ENCODE data around the gene IFNA14.
A peak's percentile ranks its signal among the peaks of the same experiment; 100 is the strongest.
"Not testable (repeated sequence)": the region's sequence is repeated elsewhere in the genome, so short reads cannot be mapped to it uniquely, and the experiment has no call there.

Gene IFNA14

DNA sequence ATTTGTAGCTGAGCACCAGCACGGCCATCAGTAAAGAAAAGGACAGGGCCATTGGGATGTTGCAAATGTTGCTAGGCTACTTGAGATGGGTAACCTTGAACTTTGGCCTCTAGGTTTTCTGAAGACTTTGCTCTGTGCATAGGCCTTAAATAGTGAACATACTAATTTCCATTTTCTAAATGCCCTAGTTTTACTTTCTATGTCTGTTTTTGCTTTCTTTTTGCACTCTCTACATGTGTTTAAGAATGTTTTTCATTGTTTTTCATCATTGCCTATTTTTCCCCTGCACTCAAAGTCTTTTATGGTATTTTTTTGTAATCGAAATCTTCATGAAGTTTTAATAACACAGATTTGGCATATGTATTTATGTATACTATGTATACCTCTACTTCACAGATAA is 11.7 kb downstream of the IFNA14 start, which contains the start of gene IFNA17:
TSS of gene IFNA17 (minus strand) at position 101 of the 400 bp plus-strand sequence. CDS start at position 52, 49 bp downstream.
- TF ChIP-seq, protein P1, sequence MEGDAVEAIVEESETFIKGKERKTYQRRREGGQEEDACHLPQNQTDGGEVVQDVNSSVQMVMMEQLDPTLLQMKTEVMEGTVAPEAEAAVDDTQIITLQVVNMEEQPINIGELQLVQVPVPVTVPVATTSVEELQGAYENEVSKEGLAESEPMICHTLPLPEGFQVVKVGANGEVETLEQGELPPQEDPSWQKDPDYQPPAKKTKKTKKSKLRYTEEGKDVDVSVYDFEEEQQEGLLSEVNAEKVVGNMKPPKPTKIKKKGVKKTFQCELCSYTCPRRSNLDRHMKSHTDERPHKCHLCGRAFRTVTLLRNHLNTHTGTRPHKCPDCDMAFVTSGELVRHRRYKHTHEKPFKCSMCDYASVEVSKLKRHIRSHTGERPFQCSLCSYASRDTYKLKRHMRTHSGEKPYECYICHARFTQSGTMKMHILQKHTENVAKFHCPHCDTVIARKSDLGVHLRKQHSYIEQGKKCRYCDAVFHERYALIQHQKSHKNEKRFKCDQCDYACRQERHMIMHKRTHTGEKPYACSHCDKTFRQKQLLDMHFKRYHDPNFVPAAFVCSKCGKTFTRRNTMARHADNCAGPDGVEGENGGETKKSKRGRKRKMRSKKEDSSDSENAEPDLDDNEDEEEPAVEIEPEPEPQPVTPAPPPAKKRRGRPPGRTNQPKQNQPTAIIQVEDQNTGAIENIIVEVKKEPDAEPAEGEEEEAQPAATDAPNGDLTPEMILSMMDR (IDR thresholded peaks at IDR 0.05; ENCODE audit: low read depth, low read length): no peak
- in situ Hi-C loops (cut with HindIII; ENCODE audit: low sequenced_read_pairs): no loop called here
- DNase-seq (ENCODE audit: low read depth, low spot score): no peak
- no peak within 1 kb of the TSS for H3K4me3 ChIP-seq (ENCODE audit: low read depth, low read length)

DNA sequence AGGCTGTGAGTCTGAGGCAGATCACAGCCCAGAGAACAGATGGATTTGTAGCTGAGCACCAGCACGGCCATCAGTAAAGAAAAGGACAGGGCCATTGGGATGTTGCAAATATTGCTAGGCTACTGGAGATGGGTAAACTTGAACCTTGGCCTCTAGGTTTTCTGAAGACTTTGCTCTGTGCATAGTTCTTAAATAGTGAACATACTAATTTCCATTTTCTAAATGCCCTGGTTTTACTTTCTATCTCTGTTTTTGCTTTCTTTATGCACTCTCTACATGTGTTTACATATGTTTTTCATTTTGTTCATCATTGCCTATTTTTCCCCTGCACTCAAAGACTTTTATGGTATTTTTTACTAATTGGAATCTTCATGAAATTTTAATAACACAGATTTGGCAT is 22.6 kb downstream of the IFNA14 start, which contains the start of gene IFNA16:
TSS of gene IFNA16 (minus strand) at position 101 of the 400 bp plus-strand sequence. CDS start at position 95, 6 bp downstream.
- H3K4me3 ChIP-seq (ENCODE audit: low read depth, low read length); in situ Hi-C loops (cut with HindIII; ENCODE audit: low sequenced_read_pairs); DNase-seq (ENCODE audit: low read depth, low spot score): not testable (repeated sequence)

DNA sequence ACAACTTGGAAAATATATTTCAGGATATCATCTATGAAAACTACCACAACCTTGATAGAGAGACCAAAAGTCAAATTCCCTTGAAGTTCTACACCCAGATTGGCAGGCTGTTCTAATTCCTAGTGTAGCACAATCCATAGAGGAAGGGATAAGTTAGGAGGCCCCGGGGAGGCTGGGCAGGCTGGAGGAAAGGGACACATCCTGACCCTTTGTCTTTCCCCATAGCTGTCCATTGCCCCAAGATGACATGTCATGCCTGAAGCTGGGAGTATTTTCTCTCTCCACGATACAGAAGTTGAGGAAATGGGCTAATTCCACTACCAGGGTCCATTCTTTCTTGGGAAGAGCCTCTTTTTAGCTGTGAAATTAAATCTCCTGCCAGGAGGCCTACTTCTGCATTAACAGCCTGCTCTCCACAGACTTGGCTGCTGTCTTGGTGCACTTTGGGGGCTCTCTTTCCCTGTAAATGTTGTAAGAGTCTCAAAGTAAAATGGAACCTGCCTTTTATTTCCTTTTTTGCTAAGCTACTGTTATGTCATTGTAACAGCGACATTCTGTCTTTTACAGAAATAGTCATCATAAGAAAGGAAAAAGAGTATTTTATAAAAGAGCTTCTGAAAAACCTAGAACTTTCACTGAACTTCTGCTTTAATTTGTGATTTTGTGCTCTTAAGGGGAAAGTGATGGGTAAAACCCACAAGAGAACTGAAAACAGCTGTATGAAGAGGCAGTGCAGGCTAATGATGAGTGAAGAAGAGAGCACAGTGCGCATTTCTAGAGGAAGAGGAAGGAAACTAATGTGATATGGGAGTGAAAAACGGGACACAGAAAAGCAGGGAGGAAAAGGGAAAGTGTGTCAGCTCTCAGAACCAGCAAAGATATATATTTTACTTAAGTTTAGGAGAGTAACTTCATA is 26.1 kb downstream of the IFNA14 start:
- TF ChIP-seq, protein P1 (IDR thresholded peaks at IDR 0.05; ENCODE audit: low read depth, low read length): peak; percentile 54
- in situ Hi-C loops (cut with HindIII; ENCODE audit: low sequenced_read_pairs); H3K4me3 ChIP-seq (ENCODE audit: low read depth, low read length): not testable (repeated sequence)
- DNase-seq (ENCODE audit: low read depth, low spot score): peak; percentile 6

DNA sequence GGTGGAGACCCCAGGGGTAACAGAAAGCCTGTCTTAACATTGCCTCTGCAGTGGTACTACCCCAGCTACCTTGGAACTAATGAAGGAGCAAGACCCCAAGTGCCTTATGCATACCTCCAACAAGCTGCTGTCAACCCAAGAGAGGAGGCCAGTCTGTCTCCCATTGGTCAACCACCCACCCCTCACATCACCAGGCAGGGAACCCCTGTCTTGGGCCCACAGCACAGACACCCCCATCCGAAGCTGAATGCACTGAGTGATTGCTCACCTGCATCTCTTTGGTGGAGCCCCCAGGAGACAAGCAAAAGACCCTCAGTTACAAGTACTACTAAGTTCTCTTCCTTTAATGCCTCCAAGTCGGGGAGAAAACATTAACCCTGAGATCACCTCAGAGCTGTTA is 27.6 kb downstream of the IFNA14 start:
- in situ Hi-C loops (cut with HindIII; ENCODE audit: low sequenced_read_pairs); DNase-seq (ENCODE audit: low read depth, low spot score); H3K4me3 ChIP-seq (ENCODE audit: low read depth, low read length): not testable (repeated sequence)

DNA sequence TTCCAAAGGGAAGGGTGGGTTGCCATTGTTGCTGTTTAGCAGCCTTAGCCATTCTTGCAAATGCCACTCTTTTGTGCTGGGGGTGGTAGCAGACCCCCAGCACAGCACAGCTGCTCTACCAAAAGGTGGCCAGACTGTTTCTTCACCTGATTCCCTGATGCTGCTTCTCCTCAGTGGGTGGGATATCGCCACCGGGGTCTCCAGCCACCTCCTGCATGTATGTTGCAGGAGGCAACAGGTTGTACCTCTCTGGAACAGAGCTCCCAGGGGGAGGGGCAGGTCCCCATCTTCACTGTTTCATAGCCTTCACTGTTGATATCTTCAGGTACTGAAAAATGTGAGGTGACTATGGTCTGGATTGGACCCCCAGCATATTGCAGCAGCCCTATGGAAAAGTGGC is 29.0 kb downstream of the IFNA14 start:
- in situ Hi-C loops (cut with HindIII; ENCODE audit: low sequenced_read_pairs); DNase-seq (ENCODE audit: low read depth, low spot score); H3K4me3 ChIP-seq (ENCODE audit: low read depth, low read length): not testable (repeated sequence)

DNA sequence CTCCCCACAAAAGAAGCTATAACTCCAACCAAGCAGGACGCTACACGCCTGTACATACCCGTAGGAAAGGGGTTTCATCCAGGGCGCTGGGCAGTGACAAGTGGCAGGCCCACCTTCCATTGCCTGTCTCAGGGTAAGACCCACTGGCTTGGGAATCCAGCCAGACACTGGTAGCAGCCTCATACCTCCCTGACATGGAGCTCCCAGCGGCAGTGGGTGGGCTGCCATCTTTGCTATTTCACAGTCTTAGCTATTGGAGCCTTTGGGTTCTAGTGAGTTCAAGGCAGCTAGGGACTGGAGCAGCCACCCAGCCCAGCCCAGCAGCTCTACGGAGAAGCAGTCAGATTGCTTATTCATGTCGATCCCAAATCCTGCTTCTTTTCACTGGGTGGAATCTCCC is 29.5 kb downstream of the IFNA14 start:
- in situ Hi-C loops (cut with HindIII; ENCODE audit: low sequenced_read_pairs): no loop called here

DNA sequence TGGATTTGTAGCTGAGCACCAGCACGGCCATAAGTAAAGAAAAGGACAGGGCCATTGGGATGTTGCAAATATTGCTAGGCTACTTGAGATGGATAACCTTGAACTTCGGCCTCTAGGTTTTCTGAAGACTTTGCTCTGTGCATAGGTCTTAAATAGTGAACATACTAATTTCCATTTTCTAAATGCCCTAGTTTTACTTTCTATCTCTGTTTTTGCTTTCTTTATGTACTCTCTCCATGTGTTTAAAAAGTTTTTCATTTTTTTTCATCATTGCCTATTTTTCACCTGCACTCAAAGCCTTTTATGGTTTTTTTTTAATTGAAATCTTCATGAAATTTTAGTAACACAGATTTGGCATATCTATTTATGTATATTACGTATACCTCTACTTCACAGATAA is 32.8 kb downstream of the IFNA14 start, which contains the start of gene IFNA10:
TSS of gene IFNA10 (minus strand) at position 101 of the 400 bp plus-strand sequence. CDS start at position 55, 46 bp downstream.
- in situ Hi-C loops (cut with HindIII; ENCODE audit: low sequenced_read_pairs); DNase-seq (ENCODE audit: low read depth, low spot score); H3K4me3 ChIP-seq (ENCODE audit: low read depth, low read length): not testable (repeated sequence)

More for the DNA sequence above, 29.5 kb downstream of the IFNA14 start:
- no peak for DNase-seq (ENCODE audit: low read depth, low spot score)
- H3K4me3 ChIP-seq (ENCODE audit: low read depth, low read length): no peak overlapping the region
- TF ChIP-seq, protein P1 (IDR thresholded peaks at IDR 0.05; ENCODE audit: low read depth, low read length): no peak

DNA sequence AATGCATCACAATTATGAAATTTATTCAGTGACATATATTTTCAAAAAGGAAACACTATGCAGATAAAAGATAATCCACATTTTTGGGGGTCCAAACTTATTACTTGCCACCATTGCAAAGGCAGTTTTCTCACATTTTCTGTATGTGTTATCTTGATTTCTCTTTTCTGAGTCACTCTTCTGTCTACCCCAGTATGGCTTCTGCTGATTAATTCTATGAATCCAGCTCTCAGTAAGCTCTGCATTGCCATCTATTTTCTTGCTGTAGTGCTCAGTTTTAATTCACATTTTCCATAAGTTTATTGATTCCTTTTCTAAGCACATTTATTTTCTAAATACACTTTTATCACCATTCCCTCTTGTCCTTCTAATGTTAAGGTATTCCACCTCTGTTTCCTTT is 34.6 kb downstream of the IFNA14 start:
- no peak for DNase-seq (ENCODE audit: low read depth, low spot score)
- H3K4me3 ChIP-seq (ENCODE audit: low read depth, low read length): no peak overlapping the region
- TF ChIP-seq, protein P1 (IDR thresholded peaks at IDR 0.05; ENCODE audit: low read depth, low read length): no peak
- in situ Hi-C loops (cut with HindIII; ENCODE audit: low sequenced_read_pairs): no loop called here

DNA sequence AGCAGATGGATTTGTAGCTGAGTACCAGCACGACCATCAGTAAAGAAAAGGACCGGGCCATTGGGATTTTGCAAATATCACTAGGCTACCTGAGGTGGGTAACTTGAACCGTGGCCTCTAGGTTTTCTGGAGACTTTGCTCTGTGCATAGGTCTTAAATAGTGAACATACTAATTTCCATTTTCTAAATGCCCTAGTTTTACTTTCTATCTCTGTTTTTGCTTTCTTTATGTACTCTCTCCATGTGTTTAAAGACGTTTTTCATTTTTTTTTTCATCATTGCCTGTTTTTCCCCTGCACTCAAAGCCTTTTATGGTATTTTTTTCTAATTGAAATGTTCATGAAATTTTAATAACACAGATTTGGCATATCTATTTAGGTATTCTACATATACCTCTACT is 37.7 kb downstream of the IFNA14 start, which contains the start of gene IFNA7:
TSS of gene IFNA7 (minus strand) at position 101 of the 400 bp plus-strand sequence. CDS start at position 61, 40 bp downstream.
- DNase-seq (ENCODE audit: low read depth, low spot score); H3K4me3 ChIP-seq (ENCODE audit: low read depth, low read length); in situ Hi-C loops (cut with HindIII; ENCODE audit: low sequenced_read_pairs): not testable (repeated sequence)
